Nephron progenitor cell (in vitro differentiated cells): ENCODE data around the gene EXOC3.

ENCODE experiments used
- DNase-seq: peaks from one replicate; pipeline ENCODE4 v3.0.0; 2021
- H3K27ac Mint-ChIP-seq: 2 replicates; pipeline ENCODE4 v1.8.0; 2021; ENCODE audit warnings: mild to moderate bottlenecking, moderate library complexity, mixed read lengths
- H3K27me3 Mint-ChIP-seq: 2 replicates; pipeline ENCODE4 v1.8.0; 2021; ENCODE audit warnings: mild to moderate bottlenecking, low read depth, mixed read lengths; ENCODE audit not compliant: poor library complexity
- H3K36me3 Mint-ChIP-seq: 2 replicates; pipeline ENCODE4 v1.8.0; 2021; ENCODE audit warnings: low read depth, mixed read lengths
- H3K4me1 Mint-ChIP-seq: 2 replicates; pipeline ENCODE4 v1.8.0; 2021; ENCODE audit warnings: mixed read lengths
- H3K4me3 Mint-ChIP-seq: 2 replicates; pipeline ENCODE4 v1.8.0; 2021; ENCODE audit warnings: mild to moderate bottlenecking, moderate library complexity, mixed read lengths
- H3K9me3 Mint-ChIP-seq: 2 replicates; pipeline ENCODE4 v1.8.0; 2021; ENCODE audit warnings: mild to moderate bottlenecking, moderate library complexity, mixed read lengths
- CTCF ChIP-seq: fragments of 200-600 bp; sonication (generic); IDR thresholded peaks from 2 replicates; pipeline ENCODE4 v1.5.0; 2021; ENCODE audit warnings: antibody characterized with exemption

Gene EXOC3

GRCh38 chr5:442335-443238 lies at the start of gene EXOC3:
TSS of gene EXOC3 (plus strand) at chr5:443176. CDS start at chr5:446206, 3,030 bp downstream.
- no peaks in the 10 kb centered on the region for H3K27me3 Mint-ChIP-seq
- peak within 1 kb of the TSS; percentile 97 for H3K4me3 Mint-ChIP-seq
- peak; percentile 84 for DNase-seq
- peaks cover 12% of the 10 kb centered on the region for H3K36me3 Mint-ChIP-seq
- H3K9me3 Mint-ChIP-seq = no peaks in the 10 kb centered on the region
- no peak within 1 kb of the TSS for H3K27ac Mint-ChIP-seq
- H3K4me1 Mint-ChIP-seq = peaks cover 50% of the 10 kb centered on the region
- no peak for TF ChIP-seq CTCF

GRCh38 chr5:393846-394275 lies 49.1 kb upstream of the EXOC3 start:
- no peak for TF ChIP-seq CTCF
- H3K27ac Mint-ChIP-seq = peak overlapping the region; percentile 87
- no peak overlapping the region for H3K4me3 Mint-ChIP-seq
- H3K27me3 Mint-ChIP-seq = peaks cover 28% of the 10 kb centered on the region
- no peak for DNase-seq
- H3K4me1 Mint-ChIP-seq = peaks cover 48% of the 10 kb centered on the region
- no peaks in the 10 kb centered on the region for H3K9me3 Mint-ChIP-seq
- H3K36me3 Mint-ChIP-seq = no peaks in the 10 kb centered on the region

- H3K36me3 Mint-ChIP-seq = no peaks in the 10 kb centered on the region
- DNase-seq = no peak
- H3K9me3 Mint-ChIP-seq = no peaks in the 10 kb centered on the region
- H3K27me3 Mint-ChIP-seq = peaks cover 29% of the 10 kb centered on the region
- H3K4me3 Mint-ChIP-seq = no peak overlapping the region
- no peak overlapping the region for H3K27ac Mint-ChIP-seq
- no peak for TF ChIP-seq CTCF
- peaks cover 52% of the 10 kb centered on the region for H3K4me1 Mint-ChIP-seq
Observed at GRCh38 chr5:394671-395155, 48.3 kb upstream of the EXOC3 start.

- no peak overlapping the region for H3K4me3 Mint-ChIP-seq
- DNase-seq = no peak
- H3K36me3 Mint-ChIP-seq = no peaks in the 10 kb centered on the region
- peak overlapping the region; percentile 72 for H3K27ac Mint-ChIP-seq
- TF ChIP-seq CTCF = no peak
- H3K4me1 Mint-ChIP-seq = peaks cover 52% of the 10 kb centered on the region
- H3K9me3 Mint-ChIP-seq = no peaks in the 10 kb centered on the region
- H3K27me3 Mint-ChIP-seq = peaks cover 30% of the 10 kb centered on the region
Observed at GRCh38 chr5:395156-395920, 47.6 kb upstream of the EXOC3 start.

GRCh38 chr5:395921-396530 lies 47.0 kb upstream of the EXOC3 start:
- H3K4me1 Mint-ChIP-seq = peaks cover 49% of the 10 kb centered on the region
- H3K9me3 Mint-ChIP-seq = no peaks in the 10 kb centered on the region
- peaks cover 35% of the 10 kb centered on the region for H3K27me3 Mint-ChIP-seq
- no peak for TF ChIP-seq CTCF
- H3K36me3 Mint-ChIP-seq = no peaks in the 10 kb centered on the region
- H3K4me3 Mint-ChIP-seq = no peak overlapping the region
- H3K27ac Mint-ChIP-seq = peak overlapping the region; percentile 72
- no peak for DNase-seq
